GM23248 (cell line): ENCODE measurements around the gene PTGES2. TPM values are rescaled to one million over a fixed set of nuclear protein-coding genes. Genes with fewer than 3 reads are reported as not detected.

Experiments
- DNase-seq: peaks from one replicate; pipeline ENCODE4 v3.0.0-alpha.2; 2015
- H2AFZ ChIP-seq: fragments of 200-600 bp; sonication (generic); 2 replicates; pipeline ENCODE4 v1.6.1; 2016; ENCODE audit warnings: antibody characterized with exemption
- H3F3A ChIP-seq: fragments of 200-600 bp; sonication (generic); 2 replicates; pipeline ENCODE4 v1.6.1; 2016; ENCODE audit warnings: mild to moderate bottlenecking, antibody characterized with exemption, mixed run types; ENCODE audit not compliant: insufficient read depth
- H3K27ac ChIP-seq: fragments of 200-600 bp; sonication (generic); 2 replicates; pipeline ENCODE4 v1.5.1; 2016; ENCODE audit warnings: mild to moderate bottlenecking
- H3K27me3 ChIP-seq: fragments of 200-600 bp; sonication (generic); replicated peaks from 2 replicates; pipeline ENCODE4 v1.6.1; 2016; ENCODE audit warnings: mild to moderate bottlenecking; ENCODE audit not compliant: insufficient read depth
- H3K36me3 ChIP-seq: fragments of 200-600 bp; sonication (generic); 2 replicates; pipeline ENCODE4 v1.6.1; 2016; ENCODE audit warnings: low read depth, mild to moderate bottlenecking
- H3K4me1 ChIP-seq: fragments of 200-600 bp; sonication (generic); 2 replicates; pipeline ENCODE4 v1.6.1; 2016; ENCODE audit warnings: mild to moderate bottlenecking; ENCODE audit not compliant: insufficient read depth
- H3K4me2 ChIP-seq: fragments of 200-600 bp; sonication (generic); one replicate; pipeline ENCODE4 v1.6.1; 2016; ENCODE audit warnings: mild to moderate bottlenecking; ENCODE audit not compliant: unreplicated experiment
- H3K4me3 ChIP-seq: fragments of 200-600 bp; sonication (generic); 2 replicates; pipeline ENCODE4 v1.5.1; 2016; ENCODE audit warnings: mild to moderate bottlenecking
- H3K79me2 ChIP-seq: fragments of 200-600 bp; sonication (generic); 2 replicates; pipeline ENCODE4 v1.6.1; 2016; ENCODE audit warnings: mild to moderate bottlenecking; ENCODE audit not compliant: insufficient read depth
- H3K9ac ChIP-seq: fragments of 200-600 bp; sonication (generic); 2 replicates; pipeline ENCODE4 v1.6.1; 2016; ENCODE audit warnings: mild to moderate bottlenecking
- H3K9me2 ChIP-seq: fragments of 200-600 bp; sonication (generic); 2 replicates; pipeline ENCODE4 v1.6.1; 2016; ENCODE audit warnings: mixed run types, mild to moderate bottlenecking, moderate library complexity; ENCODE audit not compliant: insufficient read depth
- H3K9me3 ChIP-seq: fragments of 200-600 bp; sonication (generic); one replicate; pipeline ENCODE4 v1.6.1; 2017; ENCODE audit warnings: low read depth
- H4K20me1 ChIP-seq: fragments of 200-600 bp; sonication (generic); 2 replicates; pipeline ENCODE4 v1.6.0; 2016; ENCODE audit not compliant: insufficient read depth
- EZH2 ChIP-seq: fragments of 200-600 bp; sonication (generic); IDR thresholded peaks from 2 replicates; pipeline ENCODE4 v1.6.1; 2018; ENCODE audit warnings: antibody characterized with exemption, mild to moderate bottlenecking; ENCODE audit not compliant: insufficient read depth, poor library complexity, severe bottlenecking
- EZH2phosphoT487 ChIP-seq: fragments of 200-600 bp; sonication (generic); IDR thresholded peaks from 2 replicates; pipeline ENCODE4 v1.6.1; 2018; ENCODE audit warnings: antibody characterized with exemption, moderate library complexity, mild to moderate bottlenecking, low read depth; ENCODE audit not compliant: insufficient read depth
- WGBS, 2 experiments: methylation state at CpG; one replicate each; pipeline ENCODE4 v1.1.6; 2015 to 2017; ENCODE audit warnings: low lambda C conversion rate in 2 of 2, low coverage in 1 of 2; ENCODE audit errors: missing lambda C conversion rate in 2 of 2; 5-methylcytosine and 5-hydroxymethylcytosine counted together
- in situ Hi-C: fragments of 300-500 bp; cut with MboI; formaldehyde crosslinking; loops from 2 replicates; pipeline ENCODE4 v1.15.0; 2020
- polyA plus RNA-seq: library from polyadenylated mRNA; unstranded; fragments of >200 nt; fragmentation: Nextera tagmentation; extraction: Ambion mirVana; gene quantifications from 2 replicates; pipeline ENCODE4 v1.2.1, GENCODE V29; 2016
- total RNA-seq: library from RNA; depleted of rRNA; stranded (reverse); fragments of >200 nt; shearing (Covaris generic); gene quantifications from 2 replicates; pipeline ENCODE4 v1.2.3, GENCODE V29; 2014

PTGES2 gene
- total and polyA plus RNA-seq, 2 experiments from 2014 or later: 63.3 to 68.6 TPM

DNA sequence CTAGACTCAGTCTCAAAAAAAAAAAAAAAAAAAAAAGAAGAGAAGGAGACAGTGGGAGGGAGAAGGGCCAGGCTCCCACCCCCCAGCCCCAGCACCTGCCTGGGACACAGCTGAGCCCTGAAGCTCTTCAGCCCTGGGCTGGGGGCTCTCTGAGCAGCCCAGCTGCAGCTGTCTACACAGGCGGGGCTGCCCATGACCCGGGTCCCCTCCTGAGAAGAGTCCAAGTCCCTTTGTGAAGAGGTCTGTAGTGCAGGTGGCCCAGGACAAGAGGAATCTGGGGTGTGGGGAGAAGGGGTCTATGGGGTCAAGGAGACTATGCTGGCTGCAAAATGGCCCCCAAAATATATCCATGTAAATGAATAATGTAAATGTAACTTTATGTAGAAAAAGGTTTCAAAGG lies 15.1 kb upstream of the PTGES2 start:
- Histone ChIP-seq H3K27ac (no peak overlapping the region), H3K9me2 (no peaks in the 10 kb centered on the region), H3K36me3 (no peaks in the 10 kb centered on the region), H3K4me2 (no peak overlapping the region), H3K9me3 (no peaks in the 10 kb centered on the region), H3K9ac (no peak overlapping the region), H2AFZ (no peak overlapping the region), H3F3A (no peaks in the 10 kb centered on the region), H3K27me3 (no peaks in the 10 kb centered on the region), H3K4me1 (0 out of 2 replicates have a peak, but pooled peaks cover 3% of the 10 kb centered on the region), H4K20me1 (no peaks in the 10 kb centered on the region), H3K4me3 (no peak overlapping the region), H3K79me2 (no peaks in the 10 kb centered on the region)
- WGBS, 2 experiments: 43 to 46% methylated on average over 2 of the region's 2 CpGs
- TF ChIP-seq EZH2phosphoT487 (no peak), EZH2 (no peak)
- DNase-seq: no peak
- in situ Hi-C loops: no loop called here

DNA sequence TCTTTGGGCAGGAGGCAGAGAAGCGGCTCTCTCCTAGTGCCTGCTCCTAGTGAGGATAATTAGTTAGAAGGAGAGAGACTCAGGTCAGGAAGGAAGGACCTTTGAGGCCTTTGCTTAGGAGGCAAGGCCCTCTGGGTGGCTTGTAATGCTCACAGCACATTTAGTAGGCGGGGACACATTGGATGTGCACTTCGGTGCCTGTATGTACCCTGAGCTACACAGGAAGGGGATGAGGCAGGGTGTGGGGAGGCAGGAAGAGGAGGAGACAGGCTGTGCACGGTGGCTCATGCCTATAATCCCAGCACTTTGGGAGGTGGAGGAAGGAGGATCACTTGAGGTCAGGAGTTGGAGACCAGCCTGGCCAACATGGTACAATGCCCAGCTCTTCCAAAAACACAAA lies 14.5 kb upstream of the PTGES2 start:
- Histone ChIP-seq H3K9me2 (no peaks in the 10 kb centered on the region), H2AFZ (no peak overlapping the region), H4K20me1 (no peaks in the 10 kb centered on the region), H3K27me3 (no peaks in the 10 kb centered on the region), H3K4me2 (no peak overlapping the region), H3K27ac (no peak overlapping the region), H3K9ac (no peak overlapping the region), H3K79me2 (no peaks in the 10 kb centered on the region), H3K4me1 (0 out of 2 replicates have a peak, but pooled peaks cover 3% of the 10 kb centered on the region), H3K9me3 (no peaks in the 10 kb centered on the region), H3F3A (no peaks in the 10 kb centered on the region), H3K36me3 (no peaks in the 10 kb centered on the region), H3K4me3 (no peak overlapping the region)
- DNase-seq: no peak
- 54 to 61% methylated on average over 4 of the region's 4 CpGs for WGBS, 2 experiments
- in situ Hi-C loops: no loop called here
- TF ChIP-seq EZH2phosphoT487 (no peak), EZH2 (no peak)

DNA sequence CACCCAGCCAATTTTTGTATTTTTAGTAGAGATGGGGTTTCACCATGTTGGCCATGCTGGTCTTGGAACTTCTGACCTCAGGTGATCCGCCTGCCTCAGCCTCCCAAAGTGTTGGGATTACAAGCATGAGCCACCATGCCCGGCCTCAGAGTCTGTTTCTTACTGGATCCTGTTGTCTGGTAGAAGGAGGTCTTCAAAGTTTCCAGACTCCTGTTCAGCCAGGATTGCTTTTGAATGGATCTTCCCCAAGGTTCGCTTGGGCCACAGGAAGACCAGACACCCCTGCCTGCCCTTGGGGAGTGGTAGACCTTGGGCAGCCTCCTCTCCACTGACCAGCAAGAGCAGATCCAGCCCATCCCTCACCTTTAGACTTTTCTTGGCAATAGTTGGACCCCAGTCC lies 14.1 kb upstream of the PTGES2 start:
- TF ChIP-seq EZH2 (no peak), EZH2phosphoT487 (no peak)
- H3K4me1 ChIP-seq: 0 out of 2 replicates have a peak, but pooled peaks cover 3% of the 10 kb centered on the region
- H3K79me2 ChIP-seq: no peaks in the 10 kb centered on the region
- H4K20me1 ChIP-seq: no peaks in the 10 kb centered on the region
- H3K9ac ChIP-seq: no peak overlapping the region
- no peaks in the 10 kb centered on the region for H3K9me3 ChIP-seq
- H3K4me3 ChIP-seq: no peak overlapping the region
- no peaks in the 10 kb centered on the region for H3K36me3 ChIP-seq
- H3F3A ChIP-seq: no peaks in the 10 kb centered on the region
- H3K27ac ChIP-seq: no peak overlapping the region
- H3K27me3 ChIP-seq: no peaks in the 10 kb centered on the region
- H3K4me2 ChIP-seq: no peak overlapping the region
- in situ Hi-C loops: no loop called here
- DNase-seq: no peak
- WGBS, 2 experiments: 88 to 90% methylated on average over 3 of the region's 3 CpGs
- no peaks in the 10 kb centered on the region for H3K9me2 ChIP-seq
- no peak overlapping the region for H2AFZ ChIP-seq

DNA sequence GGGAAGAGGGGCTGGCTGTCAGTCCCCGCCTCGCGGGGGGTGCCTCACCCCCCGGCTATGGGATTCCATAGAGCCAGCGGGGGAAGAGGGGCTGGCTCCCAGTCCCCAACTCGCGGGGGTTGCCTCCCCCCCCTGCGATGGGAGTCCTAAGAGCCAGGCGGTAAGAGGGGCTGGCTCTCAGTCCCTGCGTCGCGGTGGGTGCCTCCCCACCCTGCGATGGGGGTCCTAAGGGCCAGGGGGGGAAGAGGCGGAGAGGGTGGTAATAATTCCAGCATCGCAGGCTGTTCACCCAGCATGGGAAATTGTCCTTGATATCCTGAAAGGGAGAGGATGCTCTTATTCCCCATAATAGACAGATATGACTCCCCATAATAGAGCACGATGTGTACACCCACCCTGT lies 12.1 kb upstream of the PTGES2 start:
- H3K27ac ChIP-seq: no peak overlapping the region
- H4K20me1 ChIP-seq: no peaks in the 10 kb centered on the region
- H3K4me1 ChIP-seq: 0 out of 2 replicates have a peak, but pooled peaks cover 3% of the 10 kb centered on the region
- H3K9me3 ChIP-seq: no peaks in the 10 kb centered on the region
- in situ Hi-C loops: no loop called here
- H3F3A ChIP-seq: no peaks in the 10 kb centered on the region
- no peaks in the 10 kb centered on the region for H3K36me3 ChIP-seq
- no peak overlapping the region for H2AFZ ChIP-seq
- no peak overlapping the region for H3K4me2 ChIP-seq
- WGBS, 2 experiments: 12 to 59% methylated on average over 1 to 7 of the region's 16 CpGs
- TF ChIP-seq EZH2phosphoT487 (no peak), EZH2 (no peak)
- H3K4me3 ChIP-seq: no peak overlapping the region
- H3K27me3 ChIP-seq: no peaks in the 10 kb centered on the region
- H3K9ac ChIP-seq: no peak overlapping the region
- no peak for DNase-seq
- no peaks in the 10 kb centered on the region for H3K9me2 ChIP-seq
- no peaks in the 10 kb centered on the region for H3K79me2 ChIP-seq

DNA sequence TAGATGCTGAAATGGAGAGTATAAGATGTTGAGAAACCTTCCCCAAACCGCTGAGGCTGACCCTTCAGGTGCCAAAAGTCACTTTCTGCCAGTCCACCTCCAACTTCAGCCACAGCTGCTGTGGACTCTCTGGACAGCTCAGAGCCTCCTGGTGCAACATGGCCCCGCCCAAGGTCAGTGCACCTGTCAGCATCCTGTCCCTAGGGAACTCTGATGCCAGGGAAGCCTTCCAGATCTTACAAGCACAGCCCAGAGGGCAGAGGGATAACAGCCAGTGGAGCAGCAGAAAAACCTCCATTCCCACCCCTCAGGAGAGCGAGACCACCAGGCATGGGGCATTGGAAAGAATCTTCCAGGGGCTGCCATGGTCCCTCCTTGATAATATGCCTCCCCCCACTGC lies 10.5 kb upstream of the PTGES2 start:
- WGBS, 2 experiments: 60 to 67% methylated on average over 3 of the region's 3 CpGs
- Histone ChIP-seq H2AFZ (no peak overlapping the region), H3K9me2 (no peaks in the 10 kb centered on the region), H3K79me2 (no peaks in the 10 kb centered on the region), H3K9ac (no peak overlapping the region), H3K27ac (no peak overlapping the region), H3K27me3 (no peaks in the 10 kb centered on the region), H3K4me1 (no peaks in the 10 kb centered on the region), H3K4me3 (no peak overlapping the region), H4K20me1 (no peaks in the 10 kb centered on the region), H3K36me3 (no peaks in the 10 kb centered on the region), H3K4me2 (no peak overlapping the region), H3F3A (no peaks in the 10 kb centered on the region), H3K9me3 (no peaks in the 10 kb centered on the region)
- DNase-seq: no peak
- no peak for TF ChIP-seq EZH2phosphoT487
- no peak for TF ChIP-seq EZH2
- in situ Hi-C loops: no loop called here
